AG08395 (cell line): Measurements from ENCODE around the gene FAM72A.
"Not testable (repeated sequence)": the region's sequence is repeated elsewhere in the genome, so short reads cannot be mapped to it uniquely, and the experiment has no call there.

Source experiments
- DNase-seq: peaks from one replicate; pipeline ENCODE4 v3.0.0; 2012; ENCODE audit warnings: mixed read lengths, low spot score

Gene FAM72A

GRCh38 chr1:206202789-206203363 is at the start of gene FAM72A:
FAM72A (minus strand) TSS chr1:206202839; CDS start chr1:206202025, 814 bp downstream.
- DNase-seq = not testable (repeated sequence)

- not testable (repeated sequence) for DNase-seq
Measured at GRCh38 chr1:206250953-206251681, 48.5 kb upstream of the FAM72A start.

- not testable (repeated sequence) for DNase-seq
Measured at GRCh38 chr1:206246129-206246886, 43.7 kb upstream of the FAM72A start.

GRCh38 chr1:206245479-206245878 is 42.8 kb upstream of the FAM72A start:
- not testable (repeated sequence) for DNase-seq

GRCh38 chr1:206243335-206243734 is 40.7 kb upstream of the FAM72A start:
- DNase-seq = not testable (repeated sequence)

GRCh38 chr1:206240288-206240687 is 37.6 kb upstream of the FAM72A start:
- DNase-seq = not testable (repeated sequence)

GRCh38 chr1:206235190-206235589 is 32.6 kb upstream of the FAM72A start:
- not testable (repeated sequence) for DNase-seq

GRCh38 chr1:206234189-206234916 is 31.7 kb upstream of the FAM72A start:
- not testable (repeated sequence) for DNase-seq

GRCh38 chr1:206232970-206233645 is 30.5 kb upstream of the FAM72A start:
- not testable (repeated sequence) for DNase-seq

- DNase-seq = not testable (repeated sequence)
Measured at GRCh38 chr1:206231989-206232388, 29.4 kb upstream of the FAM72A start.

GRCh38 chr1:206229286-206229685 is 26.6 kb upstream of the FAM72A start:
- DNase-seq = not testable (repeated sequence)

GRCh38 chr1:206226886-206227285 is 24.2 kb upstream of the FAM72A start:
- DNase-seq = not testable (repeated sequence)

- DNase-seq = not testable (repeated sequence)
Measured at GRCh38 chr1:206225386-206225785, 22.7 kb upstream of the FAM72A start.

- DNase-seq = not testable (repeated sequence)
Measured at GRCh38 chr1:206224190-206224776, 21.6 kb upstream of the FAM72A start.

GRCh38 chr1:206221585-206221984 is 18.9 kb upstream of the FAM72A start:
- DNase-seq = not testable (repeated sequence)

- not testable (repeated sequence) for DNase-seq
Measured at GRCh38 chr1:206220332-206221000, 17.8 kb upstream of the FAM72A start.

- DNase-seq = not testable (repeated sequence)
Measured at GRCh38 chr1:206219514-206220331, 17.1 kb upstream of the FAM72A start.

GRCh38 chr1:206218765-206219164 is 16.1 kb upstream of the FAM72A start:
- not testable (repeated sequence) for DNase-seq

- DNase-seq = not testable (repeated sequence)
Measured at GRCh38 chr1:206218285-206218684, 15.6 kb upstream of the FAM72A start.
